HG02885 (cell line): ENCODE measurements around the gene DNM1L.

Experiments
- ATAC-seq: cut with Tn5 transposase; IDR thresholded peaks from one replicate; pipeline ENCODE4 v1.9.1; 2021; ENCODE audit warnings: mild to moderate bottlenecking; ENCODE audit not compliant: unreplicated experiment, poor library complexity

Gene DNM1L

DNA sequence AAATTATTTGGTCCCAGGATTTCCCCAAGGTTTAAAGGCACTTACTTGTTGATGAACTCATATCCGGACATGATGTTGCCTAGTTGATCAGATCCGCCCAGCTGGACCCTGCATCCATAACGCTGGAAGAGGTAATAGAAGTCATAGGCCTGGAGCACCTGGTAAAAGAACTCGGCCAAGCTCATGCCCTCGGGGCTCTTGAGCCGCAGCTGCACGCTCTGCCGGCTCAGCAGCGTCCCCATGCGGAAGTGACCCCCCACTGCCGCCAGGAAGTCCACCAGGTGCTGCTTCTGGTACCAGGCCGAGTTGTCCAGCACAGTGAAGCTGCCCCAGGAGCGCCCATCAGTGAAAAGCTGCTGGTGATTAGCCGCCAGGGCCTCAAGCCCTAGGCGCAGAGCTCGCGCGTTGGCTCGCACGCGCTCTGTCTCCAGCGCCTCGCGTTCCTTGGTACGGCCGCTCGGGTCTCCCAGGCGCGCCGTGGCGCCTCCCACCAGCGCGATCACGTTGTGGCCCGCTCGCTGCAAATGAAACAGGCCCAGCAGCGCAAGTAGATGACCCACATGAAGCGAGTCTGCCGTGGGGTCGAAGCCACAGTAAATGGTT, 76.1 kb downstream of the DNM1L start:
- peak; percentile 75 for ATAC-seq

DNA sequence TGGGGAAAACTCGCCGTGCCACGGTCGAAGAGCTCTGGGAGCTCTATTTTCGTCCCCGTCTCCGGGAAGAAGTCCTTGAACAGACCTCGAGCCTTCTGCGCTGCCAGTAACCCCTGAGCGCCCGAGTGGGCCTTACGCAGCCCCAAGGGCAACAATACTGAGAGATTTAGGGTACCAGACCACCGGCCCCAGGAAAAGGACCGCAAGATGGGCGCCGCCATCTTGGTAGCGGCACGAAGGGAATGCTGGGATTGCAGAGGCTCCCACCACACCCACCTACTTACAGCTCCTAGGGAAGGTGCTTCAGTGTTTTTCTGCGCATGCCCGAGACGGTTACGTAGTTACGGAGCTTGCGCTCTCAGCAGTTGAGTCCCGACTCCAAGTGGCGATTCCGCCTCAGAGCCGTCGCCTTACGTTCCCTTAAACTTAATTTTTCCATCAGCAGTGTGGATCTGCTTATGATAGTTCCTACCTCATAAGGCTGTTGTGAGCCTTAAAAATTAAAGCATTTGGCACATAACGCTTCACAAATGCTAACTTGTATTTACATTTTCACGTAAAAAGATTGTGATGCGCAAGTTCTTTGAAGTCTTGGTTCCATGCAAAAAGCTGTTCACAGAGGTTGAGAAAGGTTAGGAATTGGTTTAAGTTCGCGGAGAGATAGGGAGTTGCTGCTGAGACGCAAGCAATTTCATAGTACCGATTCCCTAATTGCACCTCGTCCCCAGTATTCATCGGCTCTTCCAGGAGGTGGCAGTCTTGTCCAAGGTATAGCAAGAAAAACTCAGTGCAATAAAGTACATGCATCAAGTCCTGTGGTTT, 76.8 kb downstream of the DNM1L start, which contains the start of gene YARS2:
YARS2 (minus strand) TSS at position 244 of the 822 bp plus-strand sequence; CDS start at position 221, 23 bp downstream.
- ATAC-seq, result peak; percentile 90

DNA sequence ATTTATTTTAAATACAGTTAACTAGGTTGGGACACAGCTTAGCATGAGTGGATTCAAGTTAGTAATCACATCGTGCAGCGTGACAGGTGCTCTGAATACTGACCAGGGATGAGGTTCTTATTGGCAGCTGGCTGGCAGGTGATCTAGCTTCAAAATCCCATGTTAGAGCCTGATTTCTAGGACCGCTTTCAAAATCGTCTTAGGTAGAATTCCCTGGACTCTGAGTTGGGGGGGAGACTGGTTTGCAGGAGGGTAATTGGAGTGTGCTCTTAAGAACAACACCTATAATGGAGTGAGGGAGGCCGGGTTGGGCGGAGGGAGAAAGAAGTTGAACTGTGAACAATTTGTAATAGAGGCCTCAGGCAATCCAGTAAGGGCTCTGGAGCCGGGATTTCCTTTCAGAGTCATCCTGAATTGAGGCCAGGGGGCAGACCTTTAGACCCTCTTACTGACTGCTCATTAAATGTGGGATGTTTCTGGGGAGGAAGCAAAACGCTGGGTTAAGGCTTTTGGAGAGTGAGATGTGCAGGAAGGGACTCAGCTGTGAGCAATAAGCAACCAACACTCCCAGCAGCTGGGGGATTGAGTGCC, 77.5 kb downstream of the DNM1L start:
- ATAC-seq, result no peak

DNA sequence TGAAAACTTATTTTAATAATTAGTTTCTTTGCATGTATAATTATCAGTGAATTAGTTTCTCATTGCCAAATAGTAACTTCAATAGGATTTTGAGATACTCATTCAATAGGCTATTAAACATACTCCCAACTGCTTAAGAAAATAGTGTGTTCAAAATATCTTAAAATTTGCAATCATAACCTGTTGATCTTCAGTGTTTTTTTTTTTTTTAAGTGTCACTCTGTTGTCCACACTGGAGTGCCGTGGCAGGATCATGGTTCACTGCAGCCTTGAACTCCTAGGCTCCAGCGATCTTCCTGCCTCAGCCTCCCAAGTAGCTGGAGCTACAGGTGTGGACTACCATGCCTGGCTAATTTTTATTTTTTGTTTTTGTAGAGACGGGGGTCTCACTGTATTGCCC, 78.1 kb downstream of the DNM1L start:
- no peak for ATAC-seq

DNA sequence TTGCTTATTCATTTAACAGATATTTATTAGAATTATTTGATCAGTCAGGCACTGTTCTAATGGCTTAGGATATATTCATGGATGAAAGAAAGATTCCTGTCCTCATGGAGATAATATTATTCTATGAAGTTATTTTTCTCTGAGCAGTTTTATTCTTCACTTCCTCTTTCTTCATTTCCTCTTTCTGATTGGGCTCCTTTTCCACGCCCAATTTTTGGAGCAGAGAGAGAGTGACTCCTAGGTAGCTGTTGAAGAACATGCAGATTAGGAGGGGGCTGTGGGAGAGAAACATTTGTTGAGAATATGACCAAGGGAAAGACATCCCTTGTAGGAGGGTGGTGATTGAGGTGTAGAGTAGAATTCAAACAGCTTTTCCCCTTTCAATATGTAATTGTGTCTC, 82.6 kb downstream of the DNM1L start:
- ATAC-seq, result peak; percentile 66

DNA sequence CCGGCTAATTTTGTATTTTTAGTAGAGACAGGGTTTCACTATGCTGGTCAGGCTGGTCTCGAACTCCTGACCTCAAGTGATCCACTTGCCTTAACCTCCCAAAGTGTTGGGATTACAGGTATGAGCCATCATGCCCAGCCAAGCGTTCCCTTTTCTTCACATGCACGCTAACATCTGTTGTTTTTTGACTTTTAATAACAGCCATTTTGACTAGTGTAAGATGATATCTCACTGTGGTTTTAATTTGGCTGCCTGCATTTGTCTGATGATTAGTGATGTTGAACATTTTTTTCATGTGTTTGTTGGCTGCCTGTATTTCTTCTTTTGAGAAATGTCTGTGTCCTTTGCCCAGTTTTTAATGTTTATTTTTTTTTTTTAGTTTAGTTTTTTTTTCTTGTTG, 86.8 kb downstream of the DNM1L start:
- ATAC-seq, result no peak

DNA sequence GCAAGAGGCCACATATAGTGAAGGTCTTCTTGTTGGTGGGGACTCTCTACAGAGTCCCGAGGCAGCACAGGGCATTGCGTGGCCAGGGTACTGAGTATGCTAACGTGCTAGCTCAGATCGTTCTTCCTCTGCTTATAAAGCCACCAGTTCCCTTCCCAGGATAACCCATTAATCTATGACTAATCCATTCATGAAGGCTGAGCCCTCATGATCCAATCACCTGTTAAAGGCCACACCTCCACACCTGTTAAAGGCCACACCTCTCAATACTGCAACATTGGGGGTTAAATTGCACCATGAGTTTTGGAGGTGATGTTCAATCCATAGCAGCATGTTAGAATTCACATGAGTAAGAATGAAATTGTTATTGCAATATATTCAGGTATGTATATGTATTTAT, 89.4 kb downstream of the DNM1L start:
- ATAC-seq, result no peak

DNA sequence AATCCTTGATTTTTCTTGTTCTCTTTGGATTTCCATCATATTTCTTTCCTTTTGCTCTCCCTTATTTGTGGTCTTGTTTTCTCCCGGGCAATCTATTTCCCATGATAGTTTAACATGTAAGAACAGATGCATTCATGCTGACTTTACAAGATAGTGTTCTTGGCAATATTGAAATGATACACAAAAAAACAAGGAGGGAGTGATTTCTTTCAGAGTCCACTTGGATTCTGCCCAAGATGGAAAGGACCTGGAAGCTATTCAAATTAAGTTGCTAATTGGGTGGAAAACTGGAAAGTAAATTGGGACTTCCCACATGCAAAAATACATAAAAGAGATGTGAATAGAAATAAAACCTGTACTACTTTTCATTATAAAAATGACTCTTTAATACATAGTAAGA, 91.0 kb downstream of the DNM1L start:
- no peak for ATAC-seq

DNA sequence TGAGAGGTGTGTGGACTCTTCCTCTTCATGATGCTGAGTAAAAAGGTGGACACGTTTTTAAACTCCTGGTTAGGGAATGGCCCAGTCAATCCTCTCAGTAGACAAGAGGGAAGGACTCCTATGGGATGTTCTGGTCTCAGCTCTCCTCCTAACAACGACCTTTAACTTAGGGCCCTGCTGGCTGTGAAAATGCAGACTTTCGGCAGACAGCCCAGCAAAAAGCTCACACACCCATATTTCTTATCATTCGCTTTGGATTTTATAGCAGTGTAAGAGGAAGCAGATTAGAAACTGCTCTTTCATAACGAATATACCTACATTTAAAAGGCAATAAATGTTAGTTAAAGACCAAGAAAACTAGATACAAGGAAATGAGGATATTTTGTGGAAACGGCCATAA, 94.6 kb downstream of the DNM1L start:
- no peak for ATAC-seq

DNA sequence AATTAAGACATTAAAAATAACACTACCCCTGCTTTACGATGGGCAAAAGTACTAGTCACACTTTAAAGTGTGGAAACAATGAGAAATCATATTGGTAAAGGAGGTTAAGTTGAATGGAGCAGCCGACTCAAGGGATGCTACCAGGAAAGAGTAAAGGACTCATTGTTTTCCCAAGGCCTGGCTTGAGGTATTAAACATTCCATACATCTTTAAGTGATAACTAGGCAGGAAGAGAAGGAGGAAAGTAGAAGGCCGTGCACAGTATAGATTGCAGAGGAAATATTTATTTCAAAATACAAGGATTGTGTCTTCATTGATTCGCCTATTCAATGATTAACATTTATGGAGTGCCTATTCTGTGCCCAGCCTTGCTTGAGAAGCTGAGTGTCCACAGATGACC, 97.2 kb downstream of the DNM1L start:
- ATAC-seq, result no peak

DNA sequence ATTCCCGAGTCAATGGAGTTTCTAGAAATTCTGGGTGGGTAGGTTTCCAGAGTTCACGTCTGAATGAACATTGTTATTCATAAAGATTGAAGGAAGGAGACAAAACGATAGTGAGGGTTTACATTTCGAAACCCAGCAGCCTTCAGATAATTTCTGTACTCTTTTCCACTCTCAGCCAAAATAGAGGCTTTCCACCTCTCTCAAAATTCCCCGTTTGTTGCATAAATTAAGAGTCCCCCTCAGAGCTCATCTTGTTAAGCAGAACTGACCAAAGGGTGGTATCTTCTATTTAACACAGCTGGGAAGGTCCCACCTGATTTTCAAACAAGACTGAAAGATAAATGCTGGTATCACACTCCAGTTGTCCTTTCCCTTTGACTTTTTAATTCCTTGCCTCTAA, 98.1 kb downstream of the DNM1L start:
- ATAC-seq, result no peak

DNA sequence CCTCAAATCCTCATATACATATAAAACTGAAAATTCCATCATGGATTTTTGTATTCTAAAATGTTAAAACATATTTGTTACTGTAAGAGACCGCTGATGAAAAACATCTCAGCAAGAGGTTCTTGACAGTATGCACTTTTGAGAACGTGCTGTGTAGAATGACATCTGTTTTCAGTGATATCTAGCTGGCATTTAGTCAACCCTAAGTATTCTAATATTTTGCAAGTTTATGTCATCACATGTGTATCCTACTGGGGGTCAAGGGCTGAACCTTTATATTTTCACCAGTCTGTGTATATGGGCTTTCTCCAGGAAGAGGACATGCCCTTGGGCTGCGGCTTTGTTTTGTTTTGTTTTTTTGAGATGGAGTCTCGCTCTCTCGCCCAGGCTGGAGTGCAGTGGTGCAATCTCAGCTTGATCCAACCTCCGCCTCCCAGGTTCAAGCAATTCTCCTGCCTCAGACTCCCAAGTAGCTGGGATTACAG, 98.6 kb downstream of the DNM1L start:
- no peak for ATAC-seq

DNA sequence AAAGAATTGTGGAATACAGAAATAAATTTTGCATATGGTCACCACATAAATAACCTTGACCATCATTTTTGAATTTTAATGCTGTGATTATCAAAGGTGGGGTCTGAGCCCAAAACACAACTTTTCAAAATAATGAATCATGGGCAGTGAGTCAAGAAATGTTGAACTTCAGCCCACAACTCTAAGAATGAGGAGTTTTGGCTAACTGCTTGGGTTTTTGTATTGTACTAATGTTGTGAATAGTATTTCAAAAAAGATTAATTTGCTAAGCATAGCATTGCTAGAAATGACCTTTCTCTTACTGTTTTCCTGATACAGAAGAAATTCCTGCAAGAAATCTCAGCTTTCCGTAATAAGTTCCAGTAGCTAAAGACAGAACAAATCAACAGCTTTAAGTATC, 101.0 kb downstream of the DNM1L start:
- no peak for ATAC-seq

DNA sequence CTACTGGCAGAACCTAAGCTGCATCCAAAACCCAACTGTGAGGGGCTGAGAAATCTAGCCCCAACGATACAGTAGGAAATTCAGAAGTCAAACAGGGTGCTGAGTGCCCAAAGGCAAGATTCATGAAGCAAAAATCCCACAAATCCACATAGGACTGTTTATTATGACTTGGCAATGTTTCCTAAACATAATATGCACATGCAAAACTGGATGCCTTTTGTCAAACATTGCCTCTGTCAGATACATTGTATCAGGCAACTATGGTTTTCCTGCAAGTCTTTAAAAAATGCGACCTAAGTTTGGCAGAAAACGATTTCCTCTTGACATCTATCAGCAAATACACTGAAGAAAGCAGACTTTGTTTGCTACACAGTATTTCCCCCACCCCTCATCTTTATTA, 103.9 kb downstream of the DNM1L start:
- ATAC-seq, result no peak

DNA sequence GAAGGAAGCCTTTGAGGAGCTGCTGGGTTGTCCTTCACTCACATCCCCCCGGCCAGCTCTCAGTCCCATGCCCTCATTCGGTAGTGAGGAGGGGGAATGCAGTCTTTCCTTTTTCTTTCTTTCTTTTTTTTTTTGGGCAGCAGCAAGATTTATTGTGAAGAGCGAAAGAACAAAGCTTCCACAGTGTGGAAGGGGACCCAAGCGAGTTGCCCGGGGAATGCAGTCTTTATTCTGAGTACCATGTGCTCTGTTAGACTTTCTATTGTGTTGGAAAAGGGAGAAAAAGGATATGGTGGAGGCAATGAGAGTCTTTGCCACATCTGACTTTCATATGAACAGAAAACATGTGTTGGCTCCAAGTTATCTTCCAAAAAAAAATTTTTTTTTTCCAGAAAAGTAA, 106.5 kb downstream of the DNM1L start:
- ATAC-seq, result no peak

DNA sequence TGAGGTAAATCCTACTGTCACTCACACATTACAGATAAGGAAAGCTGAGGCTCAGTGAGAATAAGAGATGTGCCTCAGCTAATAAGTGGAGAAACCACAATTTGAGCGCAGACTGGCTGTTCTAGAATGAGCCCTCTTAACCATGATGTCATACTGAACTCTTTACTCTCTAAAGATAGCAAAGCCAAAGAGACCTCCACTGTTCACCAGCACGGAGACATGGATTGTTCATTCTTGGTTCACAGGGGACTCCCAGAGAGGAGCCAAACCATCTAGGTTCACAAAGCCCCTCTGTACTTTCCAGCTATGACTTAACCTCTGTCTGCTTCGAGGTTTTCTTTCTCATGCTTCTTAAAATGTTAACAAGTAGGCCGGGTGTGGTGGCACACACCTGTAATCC, 109.3 kb downstream of the DNM1L start:
- no peak for ATAC-seq

DNA sequence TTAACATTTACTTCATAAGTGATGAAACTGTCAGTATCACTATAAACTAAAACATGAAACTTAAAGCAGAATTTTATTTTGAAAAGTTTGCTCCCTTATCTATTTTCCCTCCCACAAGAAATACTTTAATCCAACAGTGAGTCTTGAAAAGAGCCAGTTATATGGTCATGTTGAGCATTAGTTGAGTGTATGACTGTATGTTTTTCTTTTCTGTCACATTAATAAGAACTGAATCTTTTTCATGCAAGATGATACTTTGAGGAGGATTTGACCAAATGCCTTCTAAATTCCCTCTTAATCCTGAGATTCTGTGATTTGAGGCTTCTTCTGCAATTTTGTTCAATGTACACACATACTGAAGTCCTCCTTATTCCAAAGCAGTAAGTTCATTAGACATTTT, 110.3 kb downstream of the DNM1L start:
- no peak for ATAC-seq

DNA sequence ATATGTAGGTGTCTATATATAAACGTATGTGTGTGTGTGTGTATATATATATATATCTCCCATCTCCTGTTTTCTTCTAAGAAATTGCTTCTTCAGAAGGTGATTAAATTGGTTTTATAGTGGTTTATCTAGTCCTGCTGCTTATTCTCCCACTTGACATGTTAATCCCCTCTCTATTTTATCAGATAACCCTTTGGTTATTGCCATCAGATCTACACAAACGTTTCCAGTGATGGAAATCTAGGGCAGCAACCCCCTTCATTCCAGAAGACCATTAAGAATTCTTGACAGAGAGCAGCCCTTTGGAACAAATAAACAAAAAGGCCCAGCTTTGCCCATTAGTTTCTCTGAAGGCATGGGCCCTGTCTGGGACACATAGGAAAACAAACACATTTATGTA, 110.8 kb downstream of the DNM1L start:
- no peak for ATAC-seq

DNA sequence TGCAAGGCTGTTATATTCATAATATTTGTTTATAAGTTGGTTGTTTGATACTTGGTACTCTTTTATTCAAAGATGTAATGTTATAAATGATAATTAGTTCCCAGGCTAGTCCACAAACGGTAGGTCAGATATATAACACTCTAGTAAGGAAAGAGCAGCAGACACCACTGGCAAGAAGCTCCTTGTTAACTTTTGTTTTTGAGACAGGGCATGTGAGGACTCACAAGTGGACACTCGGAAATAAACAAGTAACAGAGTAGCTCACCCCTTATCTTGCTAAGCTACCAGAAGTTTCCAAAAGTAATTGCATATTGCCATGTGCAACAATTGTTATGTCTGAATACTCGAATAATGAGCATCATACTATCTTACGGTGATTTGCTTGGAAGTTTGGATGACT, 115.2 kb downstream of the DNM1L start:
- no peak for ATAC-seq
